Cortex of kidney (tissue), 1 donor: ENCODE data around the gene GRIA1.

Experiments used
- DNase-seq: peaks from one replicate; lab custom pipeline; 2025; lab: John Stamatoyannopoulos, UW

Gene GRIA1

DNA sequence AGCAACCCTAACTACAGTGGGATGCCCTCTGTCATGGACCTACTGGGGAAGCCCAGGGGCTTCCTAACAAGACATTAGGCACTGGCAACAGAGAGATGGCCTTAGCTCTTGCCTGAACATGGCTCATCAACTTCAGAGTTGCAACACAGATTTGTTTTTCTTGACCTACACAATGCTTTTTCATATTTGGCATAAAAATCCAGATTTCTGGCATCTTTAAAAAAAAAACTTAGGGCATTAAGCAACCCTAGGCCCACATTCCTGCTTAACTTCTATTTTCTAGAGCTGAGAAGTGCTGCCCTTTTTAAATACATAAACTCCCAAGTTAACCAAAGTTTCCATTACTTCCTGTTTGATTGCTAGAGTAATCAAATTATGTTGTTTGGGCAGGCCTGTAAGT lies 8.0 kb downstream of the GRIA1 start:
- no peak for DNase-seq

DNA sequence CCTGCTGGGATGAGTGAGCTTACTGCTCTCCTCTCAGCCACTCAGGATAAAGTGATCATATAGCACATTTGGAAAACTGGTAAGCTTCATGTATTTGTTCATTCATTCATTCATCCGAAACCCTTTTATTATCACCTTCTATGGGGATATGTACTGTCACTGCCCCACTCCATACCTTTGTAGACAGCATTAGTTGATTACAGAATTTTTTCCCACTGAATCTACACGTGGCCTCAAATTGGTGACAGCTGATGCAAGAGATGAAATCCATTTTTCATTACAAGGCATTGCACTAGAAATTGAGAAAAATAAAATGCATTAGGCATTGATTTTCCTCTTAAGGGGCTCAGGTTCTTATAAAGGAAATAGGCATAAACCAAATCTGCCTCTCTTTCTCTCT lies 9.7 kb downstream of the GRIA1 start:
- DNase-seq = no peak

GRCh38 chr5:153504726-153505125 lies 14.3 kb downstream of the GRIA1 start:
- DNase-seq = no peak

DNA sequence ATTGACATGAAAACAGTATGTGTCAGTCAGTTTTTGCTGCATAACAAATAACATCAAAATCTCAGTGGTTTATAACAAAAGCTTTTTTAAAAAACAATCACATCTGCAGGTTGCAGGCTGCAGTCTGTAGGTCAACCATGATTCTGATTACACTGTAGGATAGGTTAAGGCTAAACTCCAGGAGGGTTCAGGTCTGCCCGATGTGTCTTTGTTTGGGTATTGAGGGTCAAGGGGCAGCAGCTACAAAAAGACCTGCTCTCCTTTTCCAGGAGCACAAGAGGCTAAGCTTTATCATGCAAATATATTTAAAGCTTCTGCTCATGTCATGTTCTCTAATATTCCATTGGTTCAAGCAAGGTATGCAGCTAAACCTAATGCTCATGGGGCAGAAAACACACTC lies 18.2 kb downstream of the GRIA1 start:
- no peak for DNase-seq

DNA sequence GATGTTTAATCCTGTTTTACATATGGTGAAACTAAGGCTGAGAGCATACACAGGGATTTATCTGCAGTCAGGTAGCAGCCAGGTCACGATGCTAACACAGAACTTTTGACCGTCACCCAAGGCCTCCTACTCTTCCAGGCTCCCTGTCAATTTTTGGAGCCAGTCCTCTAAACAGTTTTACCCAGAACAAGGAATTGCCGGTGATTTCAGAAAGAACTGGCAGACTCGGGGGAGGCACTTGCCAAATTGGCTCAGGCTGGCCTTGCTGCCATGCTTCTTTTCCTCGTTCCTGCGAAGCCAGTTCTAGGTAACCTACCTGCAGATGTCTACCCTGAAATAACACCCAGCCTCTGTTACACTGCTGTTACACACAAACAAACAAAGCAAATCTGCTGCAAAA lies 21.2 kb downstream of the GRIA1 start:
- no peak for DNase-seq

- no peak for DNase-seq
Observed at GRCh38 chr5:153513156-153513555, 22.7 kb downstream of the GRIA1 start.

- no peak for DNase-seq
Observed at GRCh38 chr5:153515301-153515700, 24.8 kb downstream of the GRIA1 start.

GRCh38 chr5:153516504-153517240 lies 26.2 kb downstream of the GRIA1 start:
- no peak for DNase-seq

DNA sequence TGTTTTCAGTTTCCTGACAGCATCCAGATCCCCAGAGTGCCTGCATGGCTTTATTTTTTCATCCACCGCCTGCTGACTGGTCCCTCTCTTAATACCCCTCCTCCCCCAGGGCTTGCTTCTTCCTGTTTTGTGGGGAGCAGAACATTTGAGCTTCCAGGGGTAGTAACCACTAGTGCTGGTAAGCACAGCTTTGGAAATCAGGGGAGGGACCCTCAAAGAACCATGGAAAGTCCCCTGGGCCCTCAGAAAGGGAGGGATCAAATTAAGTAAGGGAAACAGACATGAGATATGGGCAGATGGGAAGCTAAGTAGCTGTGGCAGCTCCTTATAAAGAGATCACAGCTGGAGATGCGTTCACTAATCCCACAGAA lies 26.8 kb downstream of the GRIA1 start:
- no peak for DNase-seq

GRCh38 chr5:153520137-153520536 lies 29.7 kb downstream of the GRIA1 start:
- DNase-seq = no peak

DNA sequence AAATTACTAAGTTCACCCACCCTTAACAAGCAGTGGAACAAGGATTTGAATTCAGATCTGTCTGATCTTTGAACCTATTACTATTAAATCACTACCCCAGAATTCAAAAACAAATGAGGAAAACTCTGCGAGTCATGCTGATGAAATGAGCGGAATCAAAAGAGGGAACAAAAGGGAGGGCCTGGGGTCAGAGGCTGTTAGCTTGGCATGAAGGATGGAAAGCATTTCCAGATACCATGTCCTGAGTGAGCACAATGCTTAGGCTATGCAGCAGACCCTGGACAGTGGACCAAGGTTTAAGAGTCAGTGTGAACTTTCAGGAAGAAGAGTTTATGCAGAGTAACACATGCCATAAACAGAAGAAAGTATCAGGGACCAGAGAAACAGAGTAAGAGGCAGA lies 30.5 kb downstream of the GRIA1 start:
- DNase-seq = no peak

GRCh38 chr5:153523211-153523610 lies 32.7 kb downstream of the GRIA1 start:
- no peak for DNase-seq

DNA sequence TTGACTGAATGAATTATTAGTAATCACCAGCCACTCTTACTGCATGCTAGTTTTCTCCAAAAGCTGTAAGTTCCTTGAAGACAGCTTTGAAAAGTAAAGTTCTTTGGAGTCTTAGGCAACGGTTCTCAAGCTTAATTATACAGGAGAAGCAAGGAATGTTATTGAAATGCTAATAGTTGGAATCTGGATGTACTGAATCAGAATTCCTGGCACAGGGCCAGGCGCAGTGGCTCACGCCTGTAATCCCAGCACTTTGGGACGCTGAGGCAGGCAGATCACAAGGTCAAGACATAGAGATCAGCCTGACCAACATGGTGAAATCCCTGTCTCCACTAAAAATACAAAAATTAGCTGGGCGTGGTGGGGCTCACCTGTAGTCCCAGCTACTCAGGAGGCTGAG lies 33.4 kb downstream of the GRIA1 start:
- no peak for DNase-seq

GRCh38 chr5:153525536-153525935 lies 35.1 kb downstream of the GRIA1 start:
- DNase-seq = no peak

DNA sequence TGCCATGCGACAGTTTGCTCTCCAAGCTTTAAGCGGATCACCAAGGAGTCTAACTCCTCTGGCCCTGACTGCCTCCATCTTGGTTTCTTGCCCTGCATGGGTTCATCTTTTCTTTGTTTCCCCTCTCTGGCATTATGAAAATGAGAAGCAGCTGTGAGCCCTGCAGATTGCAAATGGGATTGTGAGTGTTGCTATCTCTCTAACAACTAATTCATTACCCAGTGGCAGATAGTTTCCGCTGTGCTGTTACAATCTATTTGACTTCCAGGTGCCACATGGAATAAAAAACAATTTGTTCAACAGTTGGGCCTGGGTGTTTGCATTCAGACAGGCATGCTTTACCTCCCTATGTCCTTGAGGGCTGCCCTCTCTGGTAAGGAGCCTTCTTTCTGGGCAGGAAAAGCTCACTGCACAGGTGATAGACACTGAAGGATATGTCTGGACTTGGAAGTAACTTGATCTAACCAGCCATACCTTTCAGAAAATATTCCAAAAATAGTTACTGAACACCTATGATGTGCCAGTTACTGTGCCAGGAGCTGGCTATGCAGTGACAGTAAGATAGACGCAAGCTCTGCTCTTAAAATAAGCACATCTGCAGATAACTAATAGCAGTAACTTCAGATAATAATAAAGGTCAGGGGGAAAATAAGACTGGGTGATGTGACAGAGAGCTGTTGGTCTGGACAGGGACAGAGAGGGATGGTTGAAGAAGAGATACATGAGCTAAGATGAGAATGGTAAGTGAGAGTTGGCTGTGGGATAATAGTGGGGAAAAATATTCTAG lies 40.1 kb downstream of the GRIA1 start:
- no peak for DNase-seq

- no peak for DNase-seq
Observed at GRCh38 chr5:153533546-153533945, 43.1 kb downstream of the GRIA1 start.

- no peak for DNase-seq
Observed at GRCh38 chr5:153534102-153534501, 43.6 kb downstream of the GRIA1 start.

DNA sequence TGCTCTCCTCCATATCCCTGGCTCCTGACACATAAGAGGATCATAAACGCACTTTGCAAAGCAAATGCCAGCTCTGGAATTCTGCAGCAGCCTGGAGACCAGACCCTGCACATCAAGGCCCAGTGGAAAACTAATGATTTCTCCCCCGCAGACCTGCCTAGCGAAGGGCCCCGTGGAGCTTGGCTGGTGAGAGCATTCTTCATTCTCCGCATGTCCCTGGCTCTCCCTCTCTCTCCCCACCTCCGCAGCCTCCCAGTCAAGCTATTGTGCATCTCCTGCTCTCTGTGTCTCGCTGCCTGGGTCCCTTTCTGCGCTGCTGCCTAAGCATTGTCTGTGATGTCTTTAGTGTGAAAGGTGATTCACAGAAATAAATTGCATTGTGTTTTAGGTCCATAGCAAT lies 46.7 kb downstream of the GRIA1 start:
- no peak for DNase-seq

DNA sequence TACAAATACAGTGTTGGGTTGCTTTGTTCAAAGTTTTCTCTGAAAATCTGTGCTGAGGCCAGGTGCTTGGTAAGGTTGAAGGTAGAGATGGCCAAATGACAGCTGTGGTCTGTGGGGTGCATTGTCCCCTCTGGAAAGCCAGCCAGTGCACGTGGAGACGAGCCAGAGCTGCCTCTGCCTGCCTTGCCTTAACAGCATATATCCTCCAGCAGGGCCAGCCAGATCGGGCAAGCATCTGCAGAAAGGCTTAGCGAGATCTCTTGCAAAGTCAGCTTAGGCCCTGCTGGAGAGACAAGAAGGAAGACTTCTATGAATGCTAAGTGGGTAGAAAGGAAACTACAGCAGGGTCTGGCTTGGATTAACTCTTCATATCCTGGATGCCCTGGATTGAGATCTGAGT lies 49.5 kb downstream of the GRIA1 start:
- no peak for DNase-seq

- DNase-seq = no peak
Observed at GRCh38 chr5:153542536-153542935, 52.1 kb downstream of the GRIA1 start.

DNA sequence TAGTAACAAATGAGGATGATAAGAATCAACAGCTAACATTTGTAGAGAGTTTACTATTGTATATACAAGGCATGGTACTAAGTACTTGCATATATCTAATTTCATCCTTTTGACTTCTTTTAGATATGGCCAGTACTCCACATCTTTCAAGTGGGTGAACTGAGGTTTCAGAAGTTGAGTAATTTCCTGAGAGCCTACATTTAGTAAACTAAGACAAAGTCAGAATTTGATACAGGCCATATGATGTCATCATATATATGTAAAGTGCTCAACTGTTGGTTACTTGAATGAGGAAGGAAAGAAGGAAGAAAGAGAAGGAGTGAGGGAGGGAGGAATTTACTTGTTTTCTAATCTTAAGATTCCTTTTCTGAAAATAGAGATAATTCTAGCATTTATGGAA lies 52.8 kb downstream of the GRIA1 start:
- DNase-seq = no peak

DNA sequence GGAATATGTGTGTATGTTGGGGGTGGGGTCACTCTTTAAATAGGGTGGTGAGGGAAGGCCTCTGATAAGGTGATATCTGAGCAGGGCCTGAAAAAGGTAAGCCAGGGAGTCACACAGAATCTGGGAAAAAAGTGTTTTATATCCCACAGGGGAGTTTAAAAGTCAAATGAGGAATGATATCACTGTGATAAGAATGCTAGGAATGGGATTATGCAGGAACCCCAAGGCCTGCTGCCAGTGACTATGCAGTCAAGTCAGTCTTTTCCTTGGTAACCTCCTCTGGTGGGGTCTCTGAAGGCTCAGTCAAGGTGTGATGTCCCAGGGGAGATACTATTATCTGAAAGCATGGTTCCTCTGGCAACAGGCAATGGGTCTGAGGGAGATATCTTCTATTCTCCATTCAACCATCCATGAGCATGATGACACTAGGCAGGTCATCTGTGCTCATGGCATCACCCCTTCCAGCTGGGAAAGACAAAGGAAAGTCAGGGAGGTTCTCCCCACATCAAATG lies 53.5 kb downstream of the GRIA1 start:
- no peak for DNase-seq

DNA sequence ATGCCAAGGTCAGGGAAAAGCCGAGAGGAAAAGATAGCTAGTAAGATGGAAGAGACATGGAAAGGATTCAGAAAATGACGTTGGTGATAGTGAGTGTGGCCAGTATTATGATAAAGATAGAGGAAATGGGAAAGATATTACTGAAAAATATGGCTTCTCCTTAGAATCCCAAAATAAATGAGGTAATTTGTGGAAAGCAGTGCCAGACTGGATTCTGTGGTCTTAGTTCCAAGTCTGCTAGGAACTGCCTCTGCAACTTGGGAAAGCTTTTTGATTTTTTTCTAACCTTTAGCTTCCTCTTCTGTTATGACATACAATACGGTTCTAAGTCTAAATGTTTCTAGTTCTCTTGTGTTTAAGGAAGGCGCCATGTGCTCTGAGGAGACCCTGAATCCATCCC lies 54.2 kb downstream of the GRIA1 start:
- no peak for DNase-seq

DNA sequence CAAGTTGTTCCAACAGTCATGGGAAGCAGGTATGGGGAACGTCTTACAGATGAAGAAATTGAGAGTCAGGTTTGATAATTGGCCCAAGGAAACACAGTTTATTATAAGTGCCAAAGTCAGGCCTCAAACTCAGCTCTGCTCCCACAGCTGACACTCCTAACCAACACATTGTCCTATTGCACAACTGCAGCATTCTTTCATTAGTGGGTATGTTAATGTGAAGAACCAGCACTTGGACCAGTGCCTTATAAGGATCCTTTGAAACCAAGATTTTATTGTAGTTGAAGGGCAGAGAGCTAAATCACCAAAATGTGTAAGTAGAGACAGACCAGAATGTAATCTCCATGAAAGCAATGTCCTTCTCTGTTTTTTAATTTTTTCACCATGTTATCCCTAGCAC lies 56.1 kb downstream of the GRIA1 start:
- DNase-seq = no peak
